GM18861 (cell line): ENCODE measurements around the gene TBX6.

Experiments
- ATAC-seq: cut with Tn5 transposase; IDR thresholded peaks from one replicate; pipeline ENCODE4 v1.9.1; 2021; ENCODE audit not compliant: unreplicated experiment

TBX6 gene

GRCh38 chr16:30087181-30087898 is 4.4 kb downstream of the TBX6 start:
- no peak for ATAC-seq

GRCh38 chr16:30086291-30087140 is 5.2 kb downstream of the TBX6 start:
- no peak for ATAC-seq

GRCh38 chr16:30085820-30086219 is 5.9 kb downstream of the TBX6 start:
- ATAC-seq = no peak

- ATAC-seq = no peak
These were observed 6.5 kb downstream of the TBX6 start for GRCh38 chr16:30085247-30085646.

GRCh38 chr16:30084816-30085159 is 6.9 kb downstream of the TBX6 start:
- ATAC-seq = no peak

DNA sequence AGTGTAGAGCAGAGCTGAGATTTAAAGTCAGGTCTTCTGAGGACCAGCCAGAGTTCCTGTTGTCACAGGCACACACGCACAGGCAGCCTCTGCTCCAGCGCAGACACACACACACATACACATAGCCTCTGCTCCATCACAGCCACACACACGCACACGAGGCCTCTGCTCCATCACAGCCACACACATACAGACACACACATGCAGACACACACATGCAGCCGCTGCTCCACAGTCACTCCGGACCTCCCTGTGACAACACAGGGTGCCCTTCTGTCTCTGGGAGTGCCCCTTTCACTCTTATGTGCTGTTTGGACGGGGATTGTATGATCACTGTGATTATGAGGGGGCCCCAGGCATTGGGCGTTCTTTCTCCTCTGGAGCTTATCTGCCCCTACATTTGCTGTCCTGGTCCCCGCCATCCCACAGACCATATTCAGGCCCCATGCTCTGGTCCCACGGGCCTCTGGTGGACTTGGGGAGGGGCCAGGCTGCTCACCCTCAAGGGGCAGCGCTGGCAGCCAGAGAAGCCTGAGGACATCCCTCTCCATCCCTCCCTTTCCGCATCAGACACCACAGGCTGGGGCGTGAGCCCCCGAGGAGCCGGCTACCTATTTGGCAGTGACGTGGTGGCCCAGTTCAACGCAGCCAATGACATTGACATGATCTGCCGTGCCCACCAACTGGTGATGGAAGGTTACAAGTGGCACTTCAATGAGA is 7.5 kb downstream of the TBX6 start:
- no peak for ATAC-seq

DNA sequence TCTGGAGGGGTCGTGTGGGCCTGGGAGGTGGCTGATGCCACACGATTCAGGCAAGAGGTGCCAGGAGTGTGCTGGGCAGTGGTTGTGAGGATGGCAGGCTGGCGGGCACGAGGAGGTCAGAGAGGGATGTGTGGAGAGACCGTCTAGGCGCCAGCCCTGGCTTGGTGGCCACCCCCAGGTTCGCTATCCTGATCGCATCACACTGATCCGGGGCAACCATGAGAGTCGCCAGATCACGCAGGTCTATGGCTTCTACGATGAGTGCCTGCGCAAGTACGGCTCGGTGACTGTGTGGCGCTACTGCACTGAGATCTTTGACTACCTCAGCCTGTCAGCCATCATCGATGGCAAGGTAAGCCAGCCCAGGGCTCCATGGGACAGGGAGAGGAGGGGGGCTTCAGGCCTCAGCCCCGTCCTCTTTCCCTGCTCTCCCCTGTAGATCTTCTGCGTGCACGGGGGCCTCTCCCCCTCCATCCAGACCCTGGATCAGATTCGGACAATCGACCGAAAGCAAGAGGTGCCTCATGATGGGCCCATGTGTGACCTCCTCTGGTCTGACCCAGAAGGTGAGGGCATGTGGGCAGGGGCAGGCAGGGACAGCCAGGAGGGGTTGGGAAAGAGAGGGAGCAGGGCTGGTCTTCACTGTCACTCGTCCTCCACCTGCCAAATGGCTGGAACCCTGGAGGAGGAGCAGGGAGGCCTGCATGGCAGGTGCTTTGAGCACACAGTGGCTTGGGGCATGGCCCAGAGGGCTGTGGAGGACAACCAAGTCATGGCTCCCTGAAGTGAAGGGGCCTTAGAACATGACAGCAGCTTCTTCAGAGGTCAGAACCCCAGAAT is 8.3 kb downstream of the TBX6 start:
- no peak for ATAC-seq

DNA sequence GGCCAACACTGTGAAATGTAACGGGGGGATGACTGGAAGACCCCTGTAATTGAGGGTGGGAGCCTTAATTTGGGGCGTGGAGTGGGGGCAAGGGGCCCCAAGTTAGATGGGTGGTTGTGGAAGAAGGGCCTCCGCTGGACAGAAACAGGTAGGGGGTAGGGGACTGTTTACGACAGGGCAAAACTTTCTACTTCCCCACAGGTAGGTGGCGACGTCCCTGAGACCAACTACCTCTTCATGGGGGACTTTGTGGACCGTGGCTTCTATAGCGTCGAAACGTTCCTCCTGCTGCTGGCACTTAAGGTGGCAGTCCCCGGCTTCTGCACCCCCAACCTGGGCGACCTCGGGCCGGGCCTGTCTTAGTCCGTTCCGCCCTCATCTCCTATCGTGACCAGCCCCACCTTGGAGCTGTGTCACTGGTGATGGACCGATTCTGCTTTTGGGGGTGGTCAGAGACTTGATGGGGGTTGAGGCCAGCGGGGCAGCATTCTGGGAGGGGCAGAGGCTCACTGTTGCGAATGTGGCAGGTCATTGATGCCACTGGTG is 9.1 kb downstream of the TBX6 start:
- ATAC-seq = no peak

GRCh38 chr16:30079480-30079879 is 12.2 kb downstream of the TBX6 start:
- no peak for ATAC-seq

DNA sequence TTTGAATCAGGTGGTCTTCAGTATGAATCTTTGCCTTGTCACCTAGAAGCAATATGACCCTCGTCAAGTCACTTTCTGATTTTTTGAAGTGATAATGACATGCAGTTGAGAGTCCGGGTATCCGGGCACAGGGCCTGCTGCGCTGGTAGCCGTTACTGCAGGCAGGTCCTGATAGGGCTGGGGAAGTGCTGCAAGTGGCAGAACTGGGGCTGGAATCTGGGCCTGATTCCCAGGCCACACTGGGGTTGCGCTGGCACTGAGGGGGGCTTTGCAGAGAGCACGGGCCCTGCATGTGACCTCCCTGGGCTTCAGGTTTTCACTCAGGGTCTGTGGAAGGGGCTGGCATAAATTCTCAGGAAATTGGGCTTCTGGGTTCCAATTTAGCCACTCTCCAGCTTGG is 13.0 kb downstream of the TBX6 start:
- no peak for ATAC-seq

GRCh38 chr16:30077656-30078055 is 14.1 kb downstream of the TBX6 start:
- ATAC-seq = no peak

GRCh38 chr16:30076276-30076791 is 15.4 kb downstream of the TBX6 start:
- ATAC-seq = no peak

GRCh38 chr16:30075503-30076275 is 16.0 kb downstream of the TBX6 start, which contains the start of gene PPP4C:
PPP4C (plus strand) TSS chr16:30075994; CDS start chr16:30076378, 384 bp downstream.
- no peak for ATAC-seq

GRCh38 chr16:30070490-30070889 is 21.2 kb downstream of the TBX6 start:
- ATAC-seq = no peak

DNA sequence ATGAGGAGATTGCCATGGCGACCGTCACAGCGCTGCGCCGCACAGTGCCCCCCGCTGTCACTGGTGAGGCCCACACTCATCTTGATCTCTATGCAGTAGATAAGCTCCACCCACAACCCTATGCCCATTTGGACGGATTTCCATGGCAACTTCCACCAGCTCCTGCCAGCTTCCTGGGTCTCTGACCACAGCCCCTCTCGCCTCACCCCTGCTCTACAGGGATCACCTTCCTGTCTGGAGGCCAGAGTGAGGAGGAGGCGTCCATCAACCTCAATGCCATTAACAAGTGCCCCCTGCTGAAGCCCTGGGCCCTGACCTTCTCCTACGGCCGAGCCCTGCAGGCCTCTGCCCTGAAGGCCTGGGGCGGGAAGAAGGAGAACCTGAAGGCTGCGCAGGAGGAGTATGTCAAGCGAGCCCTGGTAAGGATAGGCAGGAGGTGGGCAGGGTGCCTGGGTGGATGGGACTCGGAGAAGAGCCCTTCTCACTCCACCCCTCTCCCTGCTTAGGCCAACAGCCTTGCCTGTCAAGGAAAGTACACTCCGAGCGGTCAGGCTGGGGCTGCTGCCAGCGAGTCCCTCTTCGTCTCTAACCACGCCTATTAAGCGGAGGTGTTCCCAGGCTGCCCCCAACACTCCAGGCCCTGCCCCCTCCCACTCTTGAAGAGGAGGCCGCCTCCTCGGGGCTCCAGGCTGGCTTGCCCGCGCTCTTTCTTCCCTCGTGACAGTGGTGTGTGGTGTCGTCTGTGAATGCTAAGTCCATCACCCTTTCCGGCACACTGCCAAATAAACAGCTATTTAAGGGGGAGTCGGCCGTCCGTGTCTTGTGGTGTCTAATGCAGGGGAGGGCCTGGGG is 21.9 kb downstream of the TBX6 start:
- ATAC-seq = no peak

- no peak for ATAC-seq
These were observed 22.7 kb downstream of the TBX6 start for GRCh38 chr16:30068750-30069610.

DNA sequence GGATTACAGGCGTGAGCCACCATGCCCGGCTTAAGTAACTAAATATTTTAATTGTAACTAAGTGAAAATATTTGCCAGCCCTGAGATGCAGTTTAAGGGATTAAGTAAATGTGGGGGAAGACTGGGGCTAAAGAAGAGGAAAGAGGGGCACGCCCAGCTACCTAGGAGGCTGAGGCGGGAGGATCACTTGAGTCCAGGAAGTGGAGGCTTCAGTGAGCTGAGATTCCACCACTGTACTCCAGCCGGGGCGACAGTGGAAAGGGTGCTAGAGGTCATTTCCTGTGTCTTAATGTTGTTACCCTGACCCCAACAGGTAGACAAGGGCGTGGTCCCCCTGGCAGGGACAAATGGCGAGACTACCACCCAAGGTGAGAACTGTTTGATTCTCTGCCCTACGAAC is 23.4 kb downstream of the TBX6 start:
- no peak for ATAC-seq

DNA sequence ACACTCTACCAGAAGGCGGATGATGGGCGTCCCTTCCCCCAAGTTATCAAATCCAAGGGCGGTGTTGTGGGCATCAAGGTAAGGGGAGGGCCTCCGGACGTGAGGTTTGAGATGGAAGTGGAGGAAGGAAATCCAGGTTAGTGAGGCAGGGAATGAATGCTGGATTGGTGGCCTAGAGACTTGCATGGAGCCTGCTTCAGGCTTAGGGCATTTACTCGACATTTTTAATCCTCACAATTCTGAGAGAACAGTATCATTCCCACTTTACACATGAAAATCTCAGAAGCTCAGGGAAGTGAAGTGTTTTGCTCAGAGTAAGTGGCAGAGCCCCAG is 24.2 kb downstream of the TBX6 start:
- no peak for ATAC-seq
